ENCODE results near the gene USP32.
A peak's percentile ranks its signal among the peaks of the same experiment; 100 is the strongest.

Gene USP32

GRCh38 chr17:60167065-60167741 is 224.7 kb downstream of the USP32 start:
- no peak for DNase-seq

- DNase-seq, result peak; percentile 50
Observed at GRCh38 chr17:60165971-60166370, 226.0 kb downstream of the USP32 start.

GRCh38 chr17:60165223-60165622 is 226.7 kb downstream of the USP32 start:
- no peak for DNase-seq

GRCh38 chr17:60164697-60165096 is 227.2 kb downstream of the USP32 start:
- no peak for DNase-seq

GRCh38 chr17:60164164-60164563 is 227.8 kb downstream of the USP32 start:
- DNase-seq, result no peak

- no peak for DNase-seq
Observed at GRCh38 chr17:60163108-60163784, 228.7 kb downstream of the USP32 start.

- DNase-seq, result no peak
Observed at GRCh38 chr17:60161598-60162330, 230.2 kb downstream of the USP32 start.

- no peak for DNase-seq
Observed at GRCh38 chr17:60160829-60161501, 231.0 kb downstream of the USP32 start.

DNA sequence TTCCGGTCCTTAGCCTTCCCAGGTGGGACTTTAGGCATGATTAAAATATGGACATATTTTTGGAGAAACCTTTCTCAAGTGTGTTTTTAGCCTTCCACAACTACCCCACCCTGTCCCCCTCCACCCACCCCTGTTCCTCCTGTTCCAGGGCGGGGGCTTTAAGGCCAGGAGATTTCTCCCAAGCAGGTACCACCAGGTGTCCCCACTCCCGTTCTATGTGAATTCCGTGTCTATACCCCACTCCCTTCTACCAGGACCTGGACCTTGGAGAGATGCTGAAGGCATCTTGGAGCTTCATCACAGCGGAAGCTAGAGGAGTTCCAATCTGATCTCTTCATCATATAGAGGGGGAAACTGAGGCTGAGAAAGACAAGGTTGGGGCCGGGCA is 232.5 kb downstream of the USP32 start:
- DNase-seq, result no peak

GRCh38 chr17:60158751-60159478 is 233.0 kb downstream of the USP32 start:
- DNase-seq, result no peak

DNA sequence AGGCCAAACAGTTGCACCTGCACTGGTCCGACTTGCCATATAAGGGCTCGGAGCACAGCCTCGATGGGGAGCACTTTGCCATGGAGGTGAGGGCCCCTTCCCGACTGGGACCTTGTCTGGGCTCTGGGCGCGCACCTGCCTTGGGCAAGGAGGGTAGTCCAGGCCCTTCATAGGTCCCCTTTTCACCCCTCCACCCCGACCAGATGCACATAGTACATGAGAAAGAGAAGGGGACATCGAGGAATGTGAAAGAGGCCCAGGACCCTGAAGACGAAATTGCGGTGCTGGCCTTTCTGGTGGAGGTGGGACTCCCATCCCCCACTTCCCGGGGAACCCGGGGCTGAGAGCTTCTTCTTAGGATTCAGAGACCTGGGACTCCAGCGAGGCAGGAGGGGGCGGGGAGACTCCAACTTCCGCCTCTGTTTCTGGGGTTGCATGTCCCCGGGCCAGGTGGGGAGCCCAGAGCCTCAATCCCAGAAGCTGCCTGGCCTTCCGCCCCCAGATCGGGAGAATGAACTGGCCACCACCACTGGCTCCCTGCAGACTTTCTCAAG is 234.4 kb downstream of the USP32 start:
- no peak for DNase-seq

DNA sequence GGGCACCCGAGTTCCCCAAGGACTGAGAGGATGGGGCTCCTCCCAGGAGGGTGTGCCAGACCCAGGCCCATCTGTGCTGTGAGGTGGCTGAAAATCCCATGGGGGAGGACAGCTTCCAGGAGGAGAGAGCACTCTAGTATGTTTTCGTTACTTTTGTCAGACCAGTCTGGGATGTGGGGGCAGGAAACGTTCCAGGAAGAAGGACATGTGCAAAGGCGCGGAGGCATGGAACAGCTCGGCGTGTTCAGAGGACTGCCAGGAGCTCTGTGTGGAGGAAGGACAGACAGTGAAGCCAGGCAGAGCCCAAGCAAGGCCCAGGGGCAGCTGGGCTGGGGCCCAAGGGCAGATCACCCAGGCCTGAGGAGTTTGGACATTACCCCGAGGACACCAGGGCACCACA is 235.2 kb downstream of the USP32 start:
- no peak for DNase-seq

GRCh38 chr17:60155815-60156214 is 236.1 kb downstream of the USP32 start:
- DNase-seq, result no peak

- DNase-seq, result no peak
Observed at GRCh38 chr17:60155427-60155814, 236.5 kb downstream of the USP32 start.

GRCh38 chr17:60154616-60155426 is 237.1 kb downstream of the USP32 start:
- DNase-seq, result no peak

DNA sequence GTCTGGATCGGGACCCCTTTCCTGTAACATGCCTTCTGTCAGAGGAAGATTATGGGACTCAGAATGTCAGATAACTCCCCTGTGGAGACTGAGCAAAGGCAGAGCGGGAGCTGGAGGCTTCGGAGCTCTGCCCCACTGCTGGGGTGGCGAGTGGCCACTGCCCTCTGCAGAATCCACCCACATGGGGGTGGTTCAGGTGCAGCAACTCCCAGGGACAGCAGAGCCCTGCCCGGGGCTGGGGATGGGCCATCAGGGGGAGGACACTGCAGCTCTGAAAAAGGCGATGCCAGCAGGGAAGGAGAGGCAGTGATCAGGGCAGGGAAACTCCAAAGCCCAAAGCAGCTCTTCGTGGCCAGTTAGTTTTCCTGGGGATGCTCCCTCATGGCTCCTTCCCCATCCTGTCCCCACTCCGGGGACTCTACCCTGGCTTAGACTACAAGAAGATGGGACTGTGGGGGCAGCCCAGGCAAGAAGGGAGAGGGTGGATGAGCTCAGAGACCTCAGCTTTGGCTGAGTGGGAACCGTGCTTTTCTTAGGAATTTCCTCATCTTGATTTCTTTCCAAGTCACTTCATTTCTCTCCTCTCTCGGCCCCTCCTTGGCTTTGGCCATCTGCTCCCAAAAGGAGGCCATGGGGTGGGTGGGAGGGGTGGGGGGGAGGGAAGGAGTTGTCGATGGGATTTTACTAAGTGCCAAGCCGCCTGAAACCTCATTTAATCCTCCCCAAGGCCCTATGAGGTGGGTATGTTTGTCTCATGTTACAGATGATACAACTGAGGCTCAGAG is 238.1 kb downstream of the USP32 start:
- DNase-seq, result no peak

- peak; percentile 26 for DNase-seq
Observed at GRCh38 chr17:60151355-60151754, 240.6 kb downstream of the USP32 start.

DNA sequence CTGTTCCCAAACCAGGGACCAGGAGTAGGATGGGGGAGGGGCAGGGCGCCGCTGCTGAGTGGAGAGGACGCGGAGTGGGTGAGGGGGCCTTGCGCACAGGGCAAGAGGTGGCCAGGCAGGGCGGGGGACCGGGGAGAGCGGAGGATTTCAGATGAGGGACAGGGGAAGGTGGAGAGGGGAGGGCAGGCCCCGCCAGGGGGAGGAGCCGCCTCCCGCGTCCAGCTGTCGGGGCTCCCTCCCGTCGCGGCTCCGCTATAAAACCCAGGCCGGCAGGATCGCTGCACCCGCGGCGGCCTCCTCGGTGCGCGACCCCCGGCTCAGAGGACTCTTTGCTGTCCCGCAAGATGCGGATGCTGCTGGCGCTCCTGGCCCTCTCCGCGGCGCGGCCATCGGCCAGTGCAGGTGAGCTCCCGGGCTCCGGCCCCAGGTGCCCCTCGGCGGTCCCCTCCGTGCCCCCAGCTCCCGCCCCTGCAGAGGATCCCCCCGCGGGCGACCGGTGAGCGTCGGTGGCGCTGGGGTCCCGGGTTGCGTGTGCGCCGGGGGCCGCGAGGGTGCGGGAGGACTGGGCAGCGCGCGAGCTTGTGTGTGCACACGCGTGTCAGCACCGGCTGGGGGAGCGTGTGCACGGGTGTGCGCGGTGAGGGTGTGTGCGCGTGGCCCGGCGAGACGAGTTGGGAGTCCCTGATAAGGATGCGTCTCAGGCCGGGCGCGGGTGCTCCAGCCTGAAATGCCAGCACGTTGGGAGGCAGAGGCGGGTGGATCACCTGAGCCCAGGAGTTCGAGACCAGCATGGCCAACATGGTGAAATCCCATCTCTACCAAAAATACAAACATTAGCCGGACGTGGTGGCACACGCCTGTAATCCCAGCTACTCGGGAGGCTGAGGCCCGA is 242.0 kb downstream of the USP32 start, which contains the start of gene CA4:
TSS of gene CA4 (plus strand) at position 283 of the 892 bp plus-strand sequence. CDS start at position 345, 62 bp downstream.
- no peak for DNase-seq

- no peak for DNase-seq
Observed at GRCh38 chr17:60148373-60148772, 243.6 kb downstream of the USP32 start.
